H1 (cell line): ENCODE results near the gene NEUROG1. TPM values are rescaled to one million over a fixed set of nuclear protein-coding genes. Genes with fewer than 3 reads are reported as not detected.
A peak's percentile ranks its signal among the peaks of the same experiment; 100 is the strongest.

ENCODE experiments used
- CREB1 ChIP-seq: IDR thresholded peaks from 2 replicates; pipeline ENCODE4 v1.6.1; 2012; ENCODE audit warnings: inconsistent platforms
- HDAC2 ChIP-seq, 2 experiments: fragments of 300-600 bp in 1 of 2; sonication (generic) in 1 of 2; IDR thresholded peaks; 2 replicates each; pipeline ENCODE4 v1.6.1; 2011 to 2012; ENCODE audit warnings: low read depth in 2 of 2, low read length in 2 of 2, mild to moderate bottlenecking in 2 of 2, moderate library complexity in 2 of 2, borderline replicate concordance in 1 of 2, inconsistent platforms in 1 of 2
- KDM5A ChIP-seq: fragments of 200-600 bp; IDR thresholded peaks from 2 replicates; pipeline ENCODE4 v1.7.1; 2012; ENCODE audit warnings: mild to moderate bottlenecking, low read length, inconsistent platforms, mixed read lengths
- PHF8 ChIP-seq: fragments of 200-600 bp; sonication (generic); conservative IDR thresholded peaks from 2 replicates; pipeline ENCODE4 v1.7.1; 2012; ENCODE audit warnings: low read depth, mild to moderate bottlenecking, inconsistent platforms, low read length, moderate library complexity
- RAD21 ChIP-seq, 2 experiments: IDR thresholded peaks in 1 of 2; conservative IDR thresholded peaks in 1 of 2; 2 replicates each; pipeline ENCODE4 v1.6.1; 2011; ENCODE audit warnings: low read depth in 2 of 2, low read length in 2 of 2, improper control_type of control experiment in 1 of 2, inconsistent platforms in 1 of 2, mild to moderate bottlenecking in 1 of 2, moderate library complexity in 1 of 2
- polyA plus RNA-seq, 7 experiments: library from polyadenylated mRNA; depleted of rRNA in 3 of 7; stranded (reverse) in 5 of 7; unstranded in 2 of 7; fragments of >200 nt in 5 of 7; fragments of 200-250 nt in 2 of 7; gene quantifications; 1 replicate in 5 of 7; 2 replicates in 1 of 7; 4 replicates in 1 of 7; pipeline versions ENCODE4 v1.2.1 to v1.2.3, GENCODE V29; 2011 to 2013; ENCODE audit warnings: missing spikeins in 2 of 7, mixed read lengths in 2 of 7
- total RNA-seq: library from RNA; stranded (reverse); fragmentation: NEBNext Ultra II Directional; extraction: Animal tissue kit (Norgen Biotek cat#: 25700); gene quantifications from 2 replicates; pipeline ENCODE4 v1.2.1, GENCODE V29; 2021
- TF ChIP-seq, protein P1 (sequence below), 3 experiments: IDR thresholded peaks; 1 replicate in 2 of 3; 2 replicates in 1 of 3; pipeline versions ENCODE4 v1.5.1 to v1.6.1; 2011; ENCODE audit warnings: low read length in 3 of 3, mild to moderate bottlenecking in 3 of 3, inconsistent platforms in 2 of 3, low read depth in 1 of 3, moderate library complexity in 1 of 3; ENCODE audit not compliant: insufficient read depth in 1 of 3; ENCODE audit errors: control extremely low read depth in 1 of 3

NEUROG1 gene
- total and polyA plus RNA-seq, 2 of the 8 experiments (the other 6 are each of a cell fraction or from before 2014, with no cell fraction given): not detected

DNA sequence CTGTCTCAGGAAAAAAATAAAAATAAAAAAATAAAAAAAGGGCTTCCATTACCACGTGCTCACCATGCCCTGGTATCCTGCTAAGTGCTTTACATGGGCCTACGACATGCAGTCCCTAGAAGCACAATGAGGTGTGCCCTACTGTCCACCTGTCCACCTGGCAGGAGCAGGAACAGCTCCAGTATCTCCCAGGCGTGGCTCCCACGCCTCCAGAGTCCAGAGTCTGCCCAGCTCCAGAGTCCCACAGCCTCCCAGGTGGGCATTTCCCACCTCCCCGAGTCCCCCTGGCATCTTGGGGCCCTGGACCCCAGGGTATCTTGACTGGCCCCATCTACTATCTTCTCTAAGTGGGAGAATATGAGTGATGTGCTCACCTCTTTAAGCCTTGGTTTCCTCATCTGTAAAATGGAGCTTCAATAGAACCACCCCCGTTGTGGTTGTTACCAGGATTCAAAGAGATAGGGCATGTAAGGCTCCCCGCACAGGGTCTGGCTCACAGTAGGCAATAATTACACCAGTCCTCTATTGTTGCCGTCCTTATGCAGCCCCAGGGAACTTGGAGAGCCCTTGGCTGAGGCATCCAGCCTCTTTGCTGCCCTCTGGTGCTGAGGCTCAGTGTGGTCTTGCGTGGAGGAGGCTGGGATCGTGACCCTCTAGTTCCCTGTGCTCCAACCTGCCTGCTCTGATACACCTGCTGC lies 34.1 kb upstream of the NEUROG1 start (continued):
- no peak for TF ChIP-seq KDM5A
- TF ChIP-seq, protein P1, sequence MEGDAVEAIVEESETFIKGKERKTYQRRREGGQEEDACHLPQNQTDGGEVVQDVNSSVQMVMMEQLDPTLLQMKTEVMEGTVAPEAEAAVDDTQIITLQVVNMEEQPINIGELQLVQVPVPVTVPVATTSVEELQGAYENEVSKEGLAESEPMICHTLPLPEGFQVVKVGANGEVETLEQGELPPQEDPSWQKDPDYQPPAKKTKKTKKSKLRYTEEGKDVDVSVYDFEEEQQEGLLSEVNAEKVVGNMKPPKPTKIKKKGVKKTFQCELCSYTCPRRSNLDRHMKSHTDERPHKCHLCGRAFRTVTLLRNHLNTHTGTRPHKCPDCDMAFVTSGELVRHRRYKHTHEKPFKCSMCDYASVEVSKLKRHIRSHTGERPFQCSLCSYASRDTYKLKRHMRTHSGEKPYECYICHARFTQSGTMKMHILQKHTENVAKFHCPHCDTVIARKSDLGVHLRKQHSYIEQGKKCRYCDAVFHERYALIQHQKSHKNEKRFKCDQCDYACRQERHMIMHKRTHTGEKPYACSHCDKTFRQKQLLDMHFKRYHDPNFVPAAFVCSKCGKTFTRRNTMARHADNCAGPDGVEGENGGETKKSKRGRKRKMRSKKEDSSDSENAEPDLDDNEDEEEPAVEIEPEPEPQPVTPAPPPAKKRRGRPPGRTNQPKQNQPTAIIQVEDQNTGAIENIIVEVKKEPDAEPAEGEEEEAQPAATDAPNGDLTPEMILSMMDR (IDR thresholded peaks at IDR 0.05; ENCODE audit: control extremely low read depth in 1 of 3, insufficient read depth in 1 of 3, low read depth in 1 of 3, low read length in 3 of 3): peak; percentile 70 to 92 (median 84)
- peak; percentile 58 to 66; a peak in 2 of 4 replicates for TF ChIP-seq HDAC2 (IDR thresholded peaks at IDR 0.05; ENCODE audit: borderline replicate concordance in 1 of 2, low read depth in 2 of 2, low read length in 2 of 2)
- 0 out of 2 replicates have a peak, but pooled peaks have one; percentile 13 for TF ChIP-seq CREB1
- peak; percentile 55 to 68 for TF ChIP-seq RAD21 (IDR thresholded peaks at IDR 0.05 in 1 of 2, conservative IDR thresholded peaks at IDR 0.05 in 1 of 2; ENCODE audit: low read depth in 2 of 2, low read length in 2 of 2)
- TF ChIP-seq PHF8: no peak
